ENCODE measurements around the gene LIX1.

- TF ChIP-seq, protein P1, sequence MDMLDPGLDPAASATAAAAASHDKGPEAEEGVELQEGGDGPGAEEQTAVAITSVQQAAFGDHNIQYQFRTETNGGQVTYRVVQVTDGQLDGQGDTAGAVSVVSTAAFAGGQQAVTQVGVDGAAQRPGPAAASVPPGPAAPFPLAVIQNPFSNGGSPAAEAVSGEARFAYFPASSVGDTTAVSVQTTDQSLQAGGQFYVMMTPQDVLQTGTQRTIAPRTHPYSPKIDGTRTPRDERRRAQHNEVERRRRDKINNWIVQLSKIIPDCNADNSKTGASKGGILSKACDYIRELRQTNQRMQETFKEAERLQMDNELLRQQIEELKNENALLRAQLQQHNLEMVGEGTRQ (CRISPR knock-in tag; IDR thresholded peaks at IDR 0.05): no peak
- TF ChIP-seq ZNF512 (CRISPR knock-in tag; IDR thresholded peaks at IDR 0.05; ENCODE audit: borderline replicate concordance) (no peak), FOXK1 (CRISPR knock-in tag; IDR thresholded peaks at IDR 0.05) (no peak), SMAD4 (CRISPR knock-in tag; IDR thresholded peaks at IDR 0.05) (no peak), FOXP4 (CRISPR knock-in tag; IDR thresholded peaks at IDR 0.05) (no peak)
- TF ChIP-seq, protein P2, sequence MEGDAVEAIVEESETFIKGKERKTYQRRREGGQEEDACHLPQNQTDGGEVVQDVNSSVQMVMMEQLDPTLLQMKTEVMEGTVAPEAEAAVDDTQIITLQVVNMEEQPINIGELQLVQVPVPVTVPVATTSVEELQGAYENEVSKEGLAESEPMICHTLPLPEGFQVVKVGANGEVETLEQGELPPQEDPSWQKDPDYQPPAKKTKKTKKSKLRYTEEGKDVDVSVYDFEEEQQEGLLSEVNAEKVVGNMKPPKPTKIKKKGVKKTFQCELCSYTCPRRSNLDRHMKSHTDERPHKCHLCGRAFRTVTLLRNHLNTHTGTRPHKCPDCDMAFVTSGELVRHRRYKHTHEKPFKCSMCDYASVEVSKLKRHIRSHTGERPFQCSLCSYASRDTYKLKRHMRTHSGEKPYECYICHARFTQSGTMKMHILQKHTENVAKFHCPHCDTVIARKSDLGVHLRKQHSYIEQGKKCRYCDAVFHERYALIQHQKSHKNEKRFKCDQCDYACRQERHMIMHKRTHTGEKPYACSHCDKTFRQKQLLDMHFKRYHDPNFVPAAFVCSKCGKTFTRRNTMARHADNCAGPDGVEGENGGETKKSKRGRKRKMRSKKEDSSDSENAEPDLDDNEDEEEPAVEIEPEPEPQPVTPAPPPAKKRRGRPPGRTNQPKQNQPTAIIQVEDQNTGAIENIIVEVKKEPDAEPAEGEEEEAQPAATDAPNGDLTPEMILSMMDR (IDR thresholded peaks at IDR 0.05): no peak
These were observed 24.0 kb downstream of the LIX1 start for GRCh38 chr5:97118261-97119006.
